ENCODE results near the gene ALMS1. TPM values are rescaled to one million over a fixed set of nuclear protein-coding genes. Genes with fewer than 3 reads are reported as not detected.
A peak's percentile ranks its signal among the peaks of the same experiment; 100 is the strongest.

The ALMS1 gene
- total RNA-seq, 2 donors from 2014 or later: 52.4 to 56.1 TPM

GRCh38 chr2:73350035-73350691 lies 35.5 kb upstream of the ALMS1 start:
- no peaks in the 10 kb centered on the region for H3K4me1 Mint-ChIP-seq
- H3K4me3 Mint-ChIP-seq: no peak overlapping the region
- no peak for DNase-seq
- H3K27ac Mint-ChIP-seq: no peak overlapping the region
- 73 to 85% methylated on average over 2 to 4 of the region's 4 CpGs for WGBS, 2 experiments (ENCODE audit: insufficient coverage in 1 of 2, insufficient read length in 1 of 2)
- Histone ChIP-seq H3K27me3 (ENCODE audit: control insufficient read depth, insufficient read depth, low read length, poor library complexity, severe bottlenecking) (peaks cover 28% of the 10 kb centered on the region), H3K27ac (ENCODE audit: low read depth, low read length) (no peak overlapping the region), H3K4me1 (ENCODE audit: control insufficient read depth, insufficient read depth, low read length) (no peaks in the 10 kb centered on the region), H3K4me3 (ENCODE audit: low read length) (no peak overlapping the region), H3K9me3 (ENCODE audit: control insufficient read depth, low read length) (no peaks in the 10 kb centered on the region), H3K36me3 (ENCODE audit: control insufficient read depth, insufficient read depth, low read length) (no peaks in the 10 kb centered on the region), H3K9ac (ENCODE audit: extremely low read depth, low read length, poor library complexity, severe bottlenecking) (no peak overlapping the region)
- H3K9me3 Mint-ChIP-seq: no peaks in the 10 kb centered on the region
- H3K27me3 Mint-ChIP-seq (ENCODE audit: insufficient read depth): peaks cover 27% of the 10 kb centered on the region
- TF ChIP-seq, protein P1, sequence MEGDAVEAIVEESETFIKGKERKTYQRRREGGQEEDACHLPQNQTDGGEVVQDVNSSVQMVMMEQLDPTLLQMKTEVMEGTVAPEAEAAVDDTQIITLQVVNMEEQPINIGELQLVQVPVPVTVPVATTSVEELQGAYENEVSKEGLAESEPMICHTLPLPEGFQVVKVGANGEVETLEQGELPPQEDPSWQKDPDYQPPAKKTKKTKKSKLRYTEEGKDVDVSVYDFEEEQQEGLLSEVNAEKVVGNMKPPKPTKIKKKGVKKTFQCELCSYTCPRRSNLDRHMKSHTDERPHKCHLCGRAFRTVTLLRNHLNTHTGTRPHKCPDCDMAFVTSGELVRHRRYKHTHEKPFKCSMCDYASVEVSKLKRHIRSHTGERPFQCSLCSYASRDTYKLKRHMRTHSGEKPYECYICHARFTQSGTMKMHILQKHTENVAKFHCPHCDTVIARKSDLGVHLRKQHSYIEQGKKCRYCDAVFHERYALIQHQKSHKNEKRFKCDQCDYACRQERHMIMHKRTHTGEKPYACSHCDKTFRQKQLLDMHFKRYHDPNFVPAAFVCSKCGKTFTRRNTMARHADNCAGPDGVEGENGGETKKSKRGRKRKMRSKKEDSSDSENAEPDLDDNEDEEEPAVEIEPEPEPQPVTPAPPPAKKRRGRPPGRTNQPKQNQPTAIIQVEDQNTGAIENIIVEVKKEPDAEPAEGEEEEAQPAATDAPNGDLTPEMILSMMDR (conservative IDR thresholded peaks at IDR 0.05): no peak
- no peaks in the 10 kb centered on the region for H3K36me3 Mint-ChIP-seq (ENCODE audit: low read depth)

DNA sequence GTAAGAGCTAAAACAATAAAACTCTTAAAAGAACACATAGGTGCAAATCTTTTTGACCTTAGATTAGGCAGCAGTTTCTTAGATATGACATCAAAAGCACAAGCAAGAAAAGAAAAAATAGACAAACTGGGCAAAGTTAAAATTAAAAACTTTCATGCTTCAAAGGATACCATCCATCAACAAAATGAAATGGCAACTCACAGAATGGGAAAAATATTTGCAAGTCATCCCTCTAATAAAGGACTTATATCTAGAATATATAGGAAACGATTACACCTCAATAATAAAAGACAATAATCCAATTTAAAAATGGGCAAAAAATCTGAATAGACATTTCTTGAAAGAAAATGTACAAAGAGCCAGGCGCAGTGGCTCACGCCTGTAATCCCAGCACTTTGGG lies 29.5 kb upstream of the ALMS1 start:
- no peaks in the 10 kb centered on the region for H3K27me3 ChIP-seq (ENCODE audit: control insufficient read depth, insufficient read depth, low read length, poor library complexity, severe bottlenecking)
- no peak overlapping the region for H3K4me3 ChIP-seq (ENCODE audit: low read length)
- peaks cover 15% of the 10 kb centered on the region for H3K27me3 Mint-ChIP-seq (ENCODE audit: insufficient read depth)
- H3K9ac ChIP-seq (ENCODE audit: extremely low read depth, low read length, poor library complexity, severe bottlenecking): no peak overlapping the region
- H3K36me3 Mint-ChIP-seq (ENCODE audit: low read depth): no peaks in the 10 kb centered on the region
- H3K4me3 Mint-ChIP-seq: no peak overlapping the region
- WGBS, 2 experiments (ENCODE audit: insufficient coverage in 1 of 2, insufficient read length in 1 of 2): 76 to 90% methylated on average over 2 to 3 of the region's 3 CpGs
- H3K4me1 ChIP-seq (ENCODE audit: control insufficient read depth, insufficient read depth, low read length): no peaks in the 10 kb centered on the region
- no peak overlapping the region for H3K27ac Mint-ChIP-seq
- no peaks in the 10 kb centered on the region for H3K4me1 Mint-ChIP-seq
- no peaks in the 10 kb centered on the region for H3K36me3 ChIP-seq (ENCODE audit: control insufficient read depth, insufficient read depth, low read length)
- no peaks in the 10 kb centered on the region for H3K9me3 ChIP-seq (ENCODE audit: control insufficient read depth, low read length)
- TF ChIP-seq, protein P1 (conservative IDR thresholded peaks at IDR 0.05): no peak
- DNase-seq: no peak
- H3K27ac ChIP-seq (ENCODE audit: low read depth, low read length): no peak overlapping the region
- peaks cover 5% of the 10 kb centered on the region for H3K9me3 Mint-ChIP-seq

GRCh38 chr2:73359915-73360697 lies 25.5 kb upstream of the ALMS1 start:
- H3K9me3 ChIP-seq (ENCODE audit: control insufficient read depth, low read length): no peaks in the 10 kb centered on the region
- Mint-ChIP-seq H3K4me3 (no peak overlapping the region), H3K9me3 (peaks cover 5% of the 10 kb centered on the region), H3K36me3 (ENCODE audit: low read depth) (no peaks in the 10 kb centered on the region), H3K27ac (no peak overlapping the region), H3K4me1 (peaks cover 8% of the 10 kb centered on the region), H3K27me3 (ENCODE audit: insufficient read depth) (peaks cover 14% of the 10 kb centered on the region)
- DNase-seq: no peak
- TF ChIP-seq, protein P1 (conservative IDR thresholded peaks at IDR 0.05): peak; percentile 76
- H3K27me3 ChIP-seq (ENCODE audit: control insufficient read depth, insufficient read depth, low read length, poor library complexity, severe bottlenecking): peaks cover 8% of the 10 kb centered on the region
- no peak overlapping the region for H3K9ac ChIP-seq (ENCODE audit: extremely low read depth, low read length, poor library complexity, severe bottlenecking)
- no peak overlapping the region for H3K4me3 ChIP-seq (ENCODE audit: low read length)
- WGBS, 2 experiments (ENCODE audit: insufficient coverage in 1 of 2, insufficient read length in 1 of 2): 31% methylated on average over 2 of the region's 2 CpGs; no CpG with 5 or more reads in 1 of the 2 experiments
- no peak overlapping the region for H3K27ac ChIP-seq (ENCODE audit: low read depth, low read length)
- H3K36me3 ChIP-seq (ENCODE audit: control insufficient read depth, insufficient read depth, low read length): no peaks in the 10 kb centered on the region
- no peaks in the 10 kb centered on the region for H3K4me1 ChIP-seq (ENCODE audit: control insufficient read depth, insufficient read depth, low read length)
